ENCODE data around the gene INF2.

Gene INF2

DNA sequence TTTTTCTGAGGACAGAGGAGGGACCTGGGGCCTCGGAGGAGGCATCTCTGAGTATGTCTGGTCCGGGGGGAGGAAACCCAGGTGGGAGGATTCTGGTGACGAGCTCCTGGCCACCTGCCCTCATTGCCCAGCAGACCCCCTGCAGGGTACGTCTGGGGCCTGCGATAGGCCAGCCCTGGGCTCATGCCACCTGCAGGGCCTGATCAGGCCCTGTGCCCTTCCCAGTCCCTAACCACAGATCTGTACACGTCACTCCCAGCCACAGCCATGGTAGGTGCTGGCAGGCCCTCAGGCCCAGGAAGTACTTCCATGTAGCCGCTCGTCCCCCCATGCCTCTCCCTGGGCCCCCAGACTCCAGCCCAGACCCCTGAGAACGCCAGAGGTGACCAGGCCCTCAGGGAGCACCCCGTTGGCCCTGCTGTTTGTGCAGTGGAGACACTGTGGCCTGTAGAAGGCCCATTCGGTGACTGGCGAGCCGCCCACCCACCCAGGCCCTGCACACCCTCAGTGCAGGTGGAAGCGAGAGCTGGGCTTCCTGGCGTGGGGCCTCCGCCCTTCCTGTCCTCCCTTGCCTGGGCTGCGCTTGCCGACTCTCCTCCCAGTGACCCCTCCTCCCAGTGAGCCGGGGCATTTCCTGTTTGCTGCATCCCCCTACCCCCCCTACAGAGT lies 5.7 kb downstream of the INF2 start:
- TF ChIP-seq, protein P1, sequence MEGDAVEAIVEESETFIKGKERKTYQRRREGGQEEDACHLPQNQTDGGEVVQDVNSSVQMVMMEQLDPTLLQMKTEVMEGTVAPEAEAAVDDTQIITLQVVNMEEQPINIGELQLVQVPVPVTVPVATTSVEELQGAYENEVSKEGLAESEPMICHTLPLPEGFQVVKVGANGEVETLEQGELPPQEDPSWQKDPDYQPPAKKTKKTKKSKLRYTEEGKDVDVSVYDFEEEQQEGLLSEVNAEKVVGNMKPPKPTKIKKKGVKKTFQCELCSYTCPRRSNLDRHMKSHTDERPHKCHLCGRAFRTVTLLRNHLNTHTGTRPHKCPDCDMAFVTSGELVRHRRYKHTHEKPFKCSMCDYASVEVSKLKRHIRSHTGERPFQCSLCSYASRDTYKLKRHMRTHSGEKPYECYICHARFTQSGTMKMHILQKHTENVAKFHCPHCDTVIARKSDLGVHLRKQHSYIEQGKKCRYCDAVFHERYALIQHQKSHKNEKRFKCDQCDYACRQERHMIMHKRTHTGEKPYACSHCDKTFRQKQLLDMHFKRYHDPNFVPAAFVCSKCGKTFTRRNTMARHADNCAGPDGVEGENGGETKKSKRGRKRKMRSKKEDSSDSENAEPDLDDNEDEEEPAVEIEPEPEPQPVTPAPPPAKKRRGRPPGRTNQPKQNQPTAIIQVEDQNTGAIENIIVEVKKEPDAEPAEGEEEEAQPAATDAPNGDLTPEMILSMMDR (IDR thresholded peaks at IDR 0.05; ENCODE audit: extremely low read depth, missing control alignments), result no peak

GRCh38 chr14:104695660-104696000 lies 6.2 kb downstream of the INF2 start:
- no peak for DNase-seq (ENCODE audit: low spot score)

More for the DNA sequence above, 5.7 kb downstream of the INF2 start:
- DNase-seq (ENCODE audit: low spot score), result no peak

DNA sequence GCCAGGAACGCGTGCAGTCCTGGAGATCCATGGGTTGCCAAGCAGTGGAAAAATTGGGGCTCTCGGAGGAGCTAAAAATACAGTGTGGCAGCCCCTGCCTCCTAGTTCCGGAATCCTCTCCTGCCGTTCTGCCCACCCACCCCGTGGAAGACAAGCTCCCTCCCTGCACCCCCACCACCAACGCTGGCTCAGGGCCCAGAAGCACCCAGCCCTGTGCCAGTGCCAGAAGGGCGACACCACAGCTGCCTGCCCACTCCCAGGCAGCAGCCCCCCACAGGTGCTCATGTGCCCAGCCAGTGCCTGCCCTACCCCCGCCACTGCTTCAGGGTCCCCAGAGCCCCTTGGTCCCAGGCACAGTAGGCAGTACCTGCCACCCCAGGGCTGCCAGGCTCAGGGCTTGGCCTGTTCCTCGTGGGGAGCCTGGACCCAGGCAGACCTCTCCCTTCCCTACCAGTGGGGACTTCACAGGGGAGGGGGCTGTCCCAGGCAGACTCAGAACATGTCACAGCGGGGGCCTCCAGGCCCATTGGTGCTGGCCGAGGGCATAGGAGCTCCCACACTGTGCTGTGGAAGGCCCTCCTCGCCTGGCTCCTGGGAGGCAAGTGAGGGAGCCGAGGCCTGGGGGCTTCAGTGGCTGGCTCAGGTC lies 7.4 kb downstream of the INF2 start:
- TF ChIP-seq, protein P1 (IDR thresholded peaks at IDR 0.05; ENCODE audit: extremely low read depth, missing control alignments), result no peak
- DNase-seq (ENCODE audit: low spot score), result no peak

More at GRCh38 chr14:104695660-104696000, 6.2 kb downstream of the INF2 start:
- TF ChIP-seq, protein P1 (IDR thresholded peaks at IDR 0.05; ENCODE audit: extremely low read depth, missing control alignments), result no peak

DNA sequence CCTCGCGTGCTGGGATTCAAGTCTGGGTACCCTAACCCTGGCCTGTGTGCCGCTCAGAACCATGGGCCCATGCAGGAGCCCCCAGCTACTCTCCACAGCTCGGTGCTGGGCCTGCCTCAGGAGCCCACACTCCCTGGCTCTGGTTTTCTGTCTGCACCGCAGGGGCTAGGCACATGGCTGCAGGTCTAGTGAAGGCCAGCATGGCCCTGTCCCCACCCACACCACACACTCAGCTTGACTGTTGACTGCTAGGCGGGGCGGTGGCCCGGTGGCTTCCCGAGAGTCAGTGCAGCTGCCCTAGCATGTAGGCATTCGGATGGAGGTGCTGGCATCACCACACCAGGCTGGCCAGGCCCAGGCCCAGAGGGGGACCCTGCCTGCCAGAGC lies 7.9 kb downstream of the INF2 start:
- DNase-seq (ENCODE audit: low spot score), result no peak
- TF ChIP-seq, protein P1 (IDR thresholded peaks at IDR 0.05; ENCODE audit: extremely low read depth, missing control alignments), result no peak

- no peak for DNase-seq (ENCODE audit: low spot score)
- TF ChIP-seq, protein P1 (IDR thresholded peaks at IDR 0.05; ENCODE audit: extremely low read depth, missing control alignments), result no peak
These were observed 8.6 kb downstream of the INF2 start for GRCh38 chr14:104697892-104698583.

- TF ChIP-seq, protein P1 (IDR thresholded peaks at IDR 0.05; ENCODE audit: extremely low read depth, missing control alignments), result no peak
- no peak for DNase-seq (ENCODE audit: low spot score)
These were observed 9.4 kb downstream of the INF2 start for GRCh38 chr14:104698688-104699425.

DNA sequence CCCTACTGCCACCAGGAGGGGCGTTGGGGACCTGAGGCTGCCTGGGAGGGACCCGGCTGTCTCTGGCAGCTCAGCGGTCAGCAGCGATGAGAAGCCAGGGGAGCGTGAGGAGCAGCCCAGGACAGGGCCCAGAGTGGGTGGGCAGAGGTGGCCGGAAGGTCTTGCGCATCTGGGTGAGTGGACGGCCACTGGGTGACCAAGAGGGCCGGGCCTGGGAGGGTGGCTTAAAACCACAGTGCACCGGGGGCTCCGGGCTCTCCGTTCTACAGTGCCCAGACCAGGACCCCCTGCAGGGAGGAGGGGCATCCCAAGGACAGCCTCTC lies 10.0 kb downstream of the INF2 start:
- DNase-seq (ENCODE audit: low spot score), result no peak
- TF ChIP-seq, protein P1 (IDR thresholded peaks at IDR 0.05; ENCODE audit: extremely low read depth, missing control alignments), result no peak
